PC-3 (cell line): ENCODE data around the gene KLK13. TPM values are rescaled to one million over a fixed set of nuclear protein-coding genes. Genes with fewer than 3 reads are reported as not detected.

Experiments
- ATAC-seq: fragments of 200-7000 bp; cut with Tn5 transposase; 2 replicates; pipeline ENCODE4 v1.9.1; 2020; ENCODE audit warnings: mild to moderate bottlenecking, moderate library complexity
- BruUV-seq: library from RNA; stranded (reverse); fragments of 400-500 nt; replicated peaks from 2 replicates; lab custom pipeline; 2021; lab: Mats Ljungman, UMichigan
- CTCF ChIA-PET: fragments of 300-600 bp; sonication (Branson Sonifier 250); formaldehyde crosslinking; loops from one replicate; lab custom pipeline; 2022; ENCODE audit warnings: antibody characterized with exemption; lab: Charles Lee
- POLR2A ChIA-PET: fragments of 300-600 bp; sonication (Branson Sonifier 250); formaldehyde crosslinking; loops from one replicate; lab custom pipeline; 2022; ENCODE audit warnings: antibody characterized with exemption; ENCODE audit not compliant: unreplicated experiment; lab: Charles Lee
- DNase-seq: peaks from one replicate; pipeline ENCODE4 v3.0.0-alpha.2; 2015
- H2AFZ ChIP-seq: fragments of 300-600 bp; sonication (generic); 2 replicates; pipeline ENCODE4 v1.6.0; 2016; ENCODE audit warnings: antibody characterized with exemption, low read length
- H3F3A ChIP-seq: fragments of 300-600 bp; sonication (generic); one replicate; pipeline ENCODE4 v1.6.0; 2017; ENCODE audit warnings: antibody characterized with exemption, low read length, control low read depth, mild to moderate bottlenecking; ENCODE audit not compliant: unreplicated experiment
- H3K27ac ChIP-seq: fragments of 300-600 bp; sonication (generic); 2 replicates; pipeline ENCODE4 v1.5.1; 2016; ENCODE audit warnings: mild to moderate bottlenecking, low read length
- H3K27me3 ChIP-seq: fragments of 300-600 bp; sonication (generic); 2 replicates; pipeline ENCODE4 v1.6.1; 2016; ENCODE audit warnings: low read length, mixed read lengths
- H3K36me3 ChIP-seq: fragments of 300-600 bp; sonication (generic); 2 replicates; pipeline ENCODE4 v1.6.1; 2016; ENCODE audit warnings: low read depth, mixed run types, low read length, mixed read lengths
- H3K4me1 ChIP-seq: fragments of 300-600 bp; sonication (generic); 2 replicates; pipeline ENCODE4 v1.5.1; 2016; ENCODE audit warnings: low read length; ENCODE audit not compliant: insufficient read depth
- H3K4me2 ChIP-seq: fragments of 300-600 bp; sonication (generic); 2 replicates; pipeline ENCODE4 v1.6.0; 2016; ENCODE audit warnings: low read length
- H3K4me3 ChIP-seq: fragments of 300-600 bp; sonication (generic); 2 replicates; pipeline ENCODE4 v1.5.1; 2016; ENCODE audit warnings: mild to moderate bottlenecking, low read length, mixed read lengths
- H3K79me2 ChIP-seq: fragments of 300-600 bp; sonication (generic); 2 replicates; pipeline ENCODE4 v1.6.1; 2017; ENCODE audit warnings: low read length, mixed read lengths
- H3K9ac ChIP-seq: fragments of 300-600 bp; sonication (generic); 2 replicates; pipeline ENCODE4 v1.6.0; 2016; ENCODE audit warnings: mild to moderate bottlenecking, low read length
- H3K9me2 ChIP-seq: fragments of 300-600 bp; sonication (generic); replicated peaks from 2 replicates; pipeline ENCODE4 v1.6.1; 2016; ENCODE audit warnings: mixed run types, low read length, mixed read lengths
- H3K9me3 ChIP-seq: fragments of 300-600 bp; sonication (generic); 2 replicates; pipeline ENCODE4 v1.6.1; 2016; ENCODE audit warnings: low read length, mixed read lengths
- H4K20me1 ChIP-seq: fragments of 300-600 bp; sonication (generic); 2 replicates; pipeline ENCODE4 v1.6.1; 2016; ENCODE audit warnings: low read length, mixed read lengths
- CTCF ChIP-seq: fragments of 300-600 bp; sonication (generic); conservative IDR thresholded peaks from 2 replicates; pipeline ENCODE4 v1.5.1; 2017; ENCODE audit warnings: antibody characterized with exemption, low read depth, mild to moderate bottlenecking, low read length
- EZH2 ChIP-seq: fragments of 300-600 bp; sonication (generic); IDR thresholded peaks from one replicate; pipeline ENCODE4 v1.6.1; 2017; ENCODE audit warnings: antibody characterized with exemption, mild to moderate bottlenecking, low read length; ENCODE audit not compliant: unreplicated experiment
- EZH2phosphoT487 ChIP-seq: fragments of 300-600 bp; sonication (generic); IDR thresholded peaks from 2 replicates; pipeline ENCODE4 v1.6.1; 2018; ENCODE audit warnings: mild to moderate bottlenecking, antibody characterized with exemption, low read length, borderline replicate concordance
- intact Hi-C: fragments of 100-400 bp; cut with micrococcal nuclease; formaldehyde crosslinking; loops from 2 replicates; pipeline ENCODE4 v1.9.0; 2023
- total RNA-seq: library from RNA; depleted of rRNA; stranded (reverse); fragments of >200 nt; gene quantifications from 2 replicates; pipeline ENCODE4 v1.2.3, GENCODE V29; 2014

Gene KLK13
- total RNA-seq, 1 experiment from 2014 or later, result not detected

- no peak for TF ChIP-seq EZH2phosphoT487
- TF ChIP-seq EZH2, result no peak
- TF ChIP-seq CTCF, result no peak
- Histone ChIP-seq H3K36me3 (no peaks in the 10 kb centered on the region), H4K20me1 (no peaks in the 10 kb centered on the region), H2AFZ (no peak within 1 kb of the TSS), H3K9me2 (no peaks in the 10 kb centered on the region), H3K4me1 (no peaks in the 10 kb centered on the region), H3K4me3 (no peak within 1 kb of the TSS), H3K79me2 (no peaks in the 10 kb centered on the region), H3K9me3 (no peaks in the 10 kb centered on the region), H3K4me2 (no peak within 1 kb of the TSS), H3F3A (no peaks in the 10 kb centered on the region), H3K27ac (no peak within 1 kb of the TSS), H3K9ac (no peak within 1 kb of the TSS), H3K27me3 (no peaks in the 10 kb centered on the region)
- intact Hi-C loops, result no loop called here
- ATAC-seq (no peak), DNase-seq (no peak)
- no TSS peak for BruUV-seq
- POLR2A ChIA-PET, result no interaction called here
- CTCF ChIA-PET, result no interaction called here
Measured at GRCh38 chr19:51034704-51035103, 30.2 kb downstream of the KLK13 start, which contains the start of gene KLK12. KLK12 (minus strand) TSS chr19:51035002; CDS start chr19:51034621, 381 bp downstream.

- ATAC-seq (no peak), DNase-seq (no peak)
- H3K9ac ChIP-seq, result no peak overlapping the region
- no peak overlapping the region for H3K4me2 ChIP-seq
- H3K36me3 ChIP-seq, result no peaks in the 10 kb centered on the region
- H3K27me3 ChIP-seq, result peaks cover 3% of the 10 kb centered on the region; the same call in 1 of the 2 replicates
- intact Hi-C loops, result no loop called here
- POLR2A ChIA-PET, result no interaction called here
- no peaks in the 10 kb centered on the region for H3K9me3 ChIP-seq
- CTCF ChIA-PET, result no interaction called here
- TF ChIP-seq EZH2 (no peak), CTCF (no peak), EZH2phosphoT487 (no peak)
- H4K20me1 ChIP-seq, result no peaks in the 10 kb centered on the region
- no peaks in the 10 kb centered on the region for H3K79me2 ChIP-seq
- BruUV-seq, result no TSS peak
- H3K4me1 ChIP-seq, result no peaks in the 10 kb centered on the region
- H3K27ac ChIP-seq, result no peak overlapping the region
- H3F3A ChIP-seq, result no peaks in the 10 kb centered on the region
- no peaks in the 10 kb centered on the region for H3K9me2 ChIP-seq
- H2AFZ ChIP-seq, result no peak overlapping the region
- H3K4me3 ChIP-seq, result no peak overlapping the region
Measured at GRCh38 chr19:51031880-51032225, 33.0 kb downstream of the KLK13 start.

GRCh38 chr19:51031220-51031879 is 33.5 kb downstream of the KLK13 start:
- no peak overlapping the region for H3K27ac ChIP-seq
- H4K20me1 ChIP-seq, result no peaks in the 10 kb centered on the region
- no peaks in the 10 kb centered on the region for H3K9me2 ChIP-seq
- H3F3A ChIP-seq, result no peaks in the 10 kb centered on the region
- no peak overlapping the region for H3K4me2 ChIP-seq
- H3K4me3 ChIP-seq, result no peak overlapping the region
- no peaks in the 10 kb centered on the region for H3K9me3 ChIP-seq
- intact Hi-C loops, result no loop called here
- H3K27me3 ChIP-seq, result peaks cover 3% of the 10 kb centered on the region; the same call in 1 of the 2 replicates
- no peak for DNase-seq
- no peak for ATAC-seq
- no peaks in the 10 kb centered on the region for H3K79me2 ChIP-seq
- H3K36me3 ChIP-seq, result no peaks in the 10 kb centered on the region
- H3K9ac ChIP-seq, result no peak overlapping the region
- POLR2A ChIA-PET, result no interaction called here
- H3K4me1 ChIP-seq, result no peaks in the 10 kb centered on the region
- no TSS peak for BruUV-seq
- CTCF ChIA-PET, result no interaction called here
- H2AFZ ChIP-seq, result no peak overlapping the region
- TF ChIP-seq EZH2phosphoT487, result no peak
- TF ChIP-seq EZH2, result no peak
